RWPE2 (cell line): ENCODE results near the gene PTPRT.

Experiments
- ATAC-seq: fragments of 200-7000 bp; cut with Tn5 transposase; 3 replicates; pipeline ENCODE4 v1.9.1; 2021; ENCODE audit warnings: low read depth
- DNase-seq: peaks from one replicate; pipeline ENCODE4 v3.0.0-alpha.2; 2020; ENCODE audit warnings: low spot score
- H3K27ac ChIP-seq: fragments of 450-650 bp; 2 replicates; pipeline ENCODE4 v1.5.1; 2017; ENCODE audit warnings: mild to moderate bottlenecking; ENCODE audit not compliant: poor library complexity, severe bottlenecking
- H3K27me3 ChIP-seq: fragments of 250-450 bp; sonication (Bioruptor Pico); 2 replicates; pipeline ENCODE4 v1.5.1; 2021; ENCODE audit warnings: mild to moderate bottlenecking, moderate library complexity; ENCODE audit not compliant: insufficient read depth, poor library complexity, severe bottlenecking
- H3K36me3 ChIP-seq: fragments of 250-450 bp; sonication (Bioruptor Pico); 2 replicates; pipeline ENCODE4 v1.5.1; 2020; ENCODE audit warnings: low read depth, mild to moderate bottlenecking, moderate library complexity
- H3K4me1 ChIP-seq: fragments of 250-450 bp; sonication (Bioruptor Pico); 2 replicates; pipeline ENCODE4 v1.5.1; 2021; ENCODE audit warnings: mild to moderate bottlenecking, moderate library complexity; ENCODE audit not compliant: insufficient read depth, poor library complexity, severe bottlenecking
- H3K4me3 ChIP-seq: fragments of 250-450 bp; sonication (Bioruptor Pico); 2 replicates; pipeline ENCODE4 v1.5.1; 2021; ENCODE audit warnings: mild to moderate bottlenecking, moderate library complexity; ENCODE audit not compliant: severe bottlenecking
- H3K9me3 ChIP-seq: fragments of 250-450 bp; sonication (Bioruptor Pico); 2 replicates; pipeline ENCODE4 v1.5.1; 2021; ENCODE audit warnings: mild to moderate bottlenecking, moderate library complexity; ENCODE audit not compliant: severe bottlenecking
- CTCF ChIP-seq: fragments of 450-650 bp; IDR thresholded peaks from one replicate; pipeline ENCODE4 v1.5.1; 2017; ENCODE audit warnings: mild to moderate bottlenecking, moderate library complexity; ENCODE audit not compliant: poor library complexity, severe bottlenecking

Gene PTPRT

DNA sequence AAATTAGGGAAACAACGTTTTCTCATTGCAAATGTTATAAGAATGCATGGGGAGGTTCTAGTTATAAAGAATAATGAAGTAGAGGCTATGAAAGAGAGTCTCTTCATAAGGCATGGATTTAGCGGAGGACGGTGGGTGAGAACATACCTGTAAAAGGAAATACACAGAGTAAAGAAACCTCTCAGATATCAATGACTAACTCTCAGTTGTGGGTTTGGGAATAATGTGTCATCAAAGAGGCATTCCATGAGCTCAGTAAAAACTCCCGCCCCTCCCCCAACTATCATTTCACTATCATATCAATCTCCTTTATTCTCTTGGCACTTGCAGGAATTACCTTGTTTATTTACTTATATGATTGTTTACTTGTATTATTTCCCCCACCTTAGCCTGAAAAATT, 695.4 kb downstream of the PTPRT start:
- Histone ChIP-seq H3K4me3 (no peak overlapping the region), H3K36me3 (no peaks in the 10 kb centered on the region), H3K27me3 (peaks cover 17% of the 10 kb centered on the region), H3K4me1 (no peaks in the 10 kb centered on the region), H3K27ac (no peak overlapping the region), H3K9me3 (no peaks in the 10 kb centered on the region)
- TF ChIP-seq CTCF = no peak
- DNase-seq = no peak
- peak; percentile 89 for ATAC-seq

- H3K27me3 ChIP-seq = peaks cover 17% of the 10 kb centered on the region
- no peak overlapping the region for H3K27ac ChIP-seq
- no peaks in the 10 kb centered on the region for H3K9me3 ChIP-seq
- no peaks in the 10 kb centered on the region for H3K36me3 ChIP-seq
- no peak for ATAC-seq
- H3K4me3 ChIP-seq = no peak overlapping the region
- H3K4me1 ChIP-seq = no peaks in the 10 kb centered on the region
- DNase-seq = no peak
- no peak for TF ChIP-seq CTCF
These were observed 696.7 kb downstream of the PTPRT start for GRCh38 chr20:42493001-42493400.

GRCh38 chr20:42492290-42492689, 697.4 kb downstream of the PTPRT start:
- no peaks in the 10 kb centered on the region for H3K36me3 ChIP-seq
- H3K4me3 ChIP-seq = no peak overlapping the region
- no peak overlapping the region for H3K27ac ChIP-seq
- DNase-seq (no peak), ATAC-seq (no peak)
- no peak for TF ChIP-seq CTCF
- no peaks in the 10 kb centered on the region for H3K9me3 ChIP-seq
- H3K4me1 ChIP-seq = no peaks in the 10 kb centered on the region
- peaks cover 17% of the 10 kb centered on the region for H3K27me3 ChIP-seq

DNA sequence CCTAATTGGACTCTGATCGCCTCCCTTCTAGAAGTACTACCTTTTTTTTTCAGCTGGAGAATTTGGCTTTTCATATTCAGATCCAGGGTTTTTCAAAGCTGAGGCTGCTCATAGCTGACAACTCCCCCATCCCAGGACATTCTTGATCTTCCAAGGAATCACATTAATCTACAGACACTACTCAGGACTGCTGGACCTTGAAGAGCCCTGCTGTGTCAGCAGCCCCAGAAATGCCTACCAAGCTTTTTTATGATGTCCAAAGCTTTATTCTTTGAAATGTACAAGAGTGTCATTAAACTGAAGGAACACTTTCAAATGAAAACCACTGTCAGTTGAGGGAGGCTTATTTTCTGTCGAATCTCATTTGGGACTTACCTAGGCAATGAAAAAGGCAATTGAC, 704.1 kb downstream of the PTPRT start:
- H3K27ac ChIP-seq = no peak overlapping the region
- ATAC-seq (no peak), DNase-seq (no peak)
- TF ChIP-seq CTCF = no peak
- no peaks in the 10 kb centered on the region for H3K36me3 ChIP-seq
- H3K9me3 ChIP-seq = no peaks in the 10 kb centered on the region
- peaks cover 31% of the 10 kb centered on the region for H3K27me3 ChIP-seq
- H3K4me1 ChIP-seq = no peaks in the 10 kb centered on the region
- no peak overlapping the region for H3K4me3 ChIP-seq

- ATAC-seq (no peak), DNase-seq (no peak)
- Histone ChIP-seq H3K4me3 (no peak overlapping the region), H3K9me3 (no peaks in the 10 kb centered on the region), H3K4me1 (no peaks in the 10 kb centered on the region), H3K36me3 (no peaks in the 10 kb centered on the region), H3K27ac (no peak overlapping the region), H3K27me3 (peaks cover 32% of the 10 kb centered on the region)
- no peak for TF ChIP-seq CTCF
These were observed 704.8 kb downstream of the PTPRT start for GRCh38 chr20:42484790-42485375.
